Right forelimb (tissue), 1 donor: ENCODE data around the gene C4orf36.

Source experiments
- DNase-seq: peaks from one replicate; pipeline ENCODE4 v3.0.0-alpha.2; 2018

Gene C4orf36, protein sequence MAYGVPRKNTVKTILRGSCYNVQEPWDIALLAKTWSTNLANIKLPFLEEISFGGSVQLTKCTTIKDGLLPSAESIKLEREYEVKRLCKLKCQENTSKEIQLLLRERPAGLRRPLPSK

DNA sequence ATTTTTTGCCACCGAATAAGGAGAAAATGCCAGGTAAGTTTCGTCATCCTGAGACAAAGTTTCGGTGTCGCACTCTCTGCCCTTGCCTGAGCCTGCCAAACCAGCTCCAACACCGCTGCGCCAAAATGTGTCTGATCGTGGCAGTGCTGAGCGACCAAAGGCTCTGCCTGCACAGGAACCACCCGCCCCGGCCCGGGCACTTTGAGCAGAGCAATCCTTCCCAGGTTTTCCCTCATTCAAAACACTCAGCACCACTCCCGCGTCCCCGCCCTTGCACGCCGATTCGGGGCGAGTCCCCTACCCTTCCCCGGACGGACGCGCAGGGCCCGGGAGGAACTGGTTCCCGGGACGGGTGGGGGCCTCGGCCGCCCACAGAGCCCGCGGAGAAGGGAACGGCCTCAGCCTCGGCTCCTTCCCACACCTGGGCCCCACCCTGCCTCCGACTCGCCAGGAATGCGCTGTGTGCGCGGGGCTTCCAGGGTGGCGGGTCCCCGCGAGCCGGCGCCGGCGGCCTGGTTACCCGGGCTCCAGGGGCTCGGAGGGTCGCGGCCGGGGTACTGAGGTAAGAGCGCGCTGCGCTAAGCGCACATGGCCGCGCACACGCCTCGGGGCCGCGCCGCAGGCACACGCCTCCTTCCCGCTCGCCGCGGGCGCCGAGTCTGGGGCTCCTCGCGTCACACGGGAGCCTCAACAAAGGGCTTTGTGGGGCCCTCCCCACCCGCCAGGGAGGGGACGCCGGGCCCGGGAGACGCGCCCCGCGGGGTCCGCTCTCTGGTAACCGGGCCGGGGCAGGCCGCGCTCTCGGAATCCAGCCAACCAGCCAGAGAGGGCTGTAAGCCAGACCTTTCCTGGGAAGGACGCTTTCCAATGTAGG lies at the start of gene C4orf36:
Gene C4orf36, minus strand, starts transcription at position 661 of the 874 bp plus-strand sequence. CDS start 902 bp downstream, outside the sequence.
- peak; percentile 84 for DNase-seq

DNA sequence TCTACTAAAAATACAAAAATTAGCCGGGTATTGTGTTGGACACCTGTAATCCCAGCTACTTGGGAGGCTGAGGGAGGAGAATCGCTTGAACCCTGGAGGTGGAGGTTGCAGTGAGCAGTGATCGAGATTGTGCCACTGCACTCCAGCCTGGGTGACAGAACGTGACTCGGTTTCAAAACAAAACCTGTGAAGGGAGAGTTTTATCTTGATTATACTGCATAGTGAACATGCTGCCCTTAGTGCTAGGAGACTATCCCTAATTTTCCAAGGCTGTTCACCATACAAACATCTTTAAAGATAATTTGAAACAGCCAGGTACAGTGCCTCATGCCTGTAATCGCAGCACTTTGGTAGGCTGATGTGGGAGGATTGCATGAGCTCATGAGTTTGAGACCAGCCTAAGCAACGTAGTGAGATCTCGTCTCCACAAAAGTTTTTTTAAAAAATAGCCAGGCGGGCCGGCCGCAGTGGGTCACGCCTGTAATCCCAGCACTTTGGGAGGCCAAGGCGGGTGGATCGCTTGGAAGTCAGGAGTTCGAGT lies 48.8 kb upstream of the C4orf36 start:
- DNase-seq = no peak

DNA sequence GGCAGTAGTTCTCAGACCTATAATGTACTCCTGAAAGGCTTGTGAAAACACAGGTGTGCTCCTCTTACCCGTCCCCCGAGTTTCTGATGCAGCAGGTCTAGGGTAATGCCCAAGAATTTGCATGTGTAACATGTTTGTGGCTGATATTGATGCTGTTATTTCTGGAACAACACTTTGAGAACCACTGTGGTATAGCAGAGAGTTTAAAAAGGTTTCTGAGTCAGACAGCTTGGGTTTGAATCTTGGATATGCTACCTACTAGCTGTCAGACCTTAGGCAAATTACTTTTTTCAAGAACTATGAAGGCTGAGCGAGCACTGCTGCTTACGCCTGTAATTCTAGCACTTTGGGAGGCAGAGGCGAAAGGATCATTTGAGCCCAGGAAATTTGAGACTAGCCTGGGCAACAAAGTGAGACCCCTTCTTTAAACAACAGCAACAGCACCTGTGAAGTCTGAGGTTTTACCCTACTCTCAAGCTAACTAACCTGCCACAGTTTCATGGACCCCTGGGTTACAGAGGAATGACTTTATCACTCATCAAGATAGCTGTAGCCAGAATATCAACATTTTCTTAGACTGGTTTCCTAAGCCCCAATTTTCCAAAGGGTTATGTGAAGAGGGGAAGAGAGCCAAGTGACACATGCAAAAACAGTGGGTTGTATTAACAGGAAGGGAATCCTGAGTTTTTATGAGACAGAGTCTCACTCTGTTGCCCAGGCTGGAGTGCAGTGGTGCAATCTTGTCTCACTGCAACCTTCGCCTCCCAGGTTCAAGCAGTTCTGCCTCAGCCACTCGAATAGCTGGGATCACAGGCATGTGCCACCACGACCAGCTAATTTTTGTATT lies 47.7 kb upstream of the C4orf36 start:
- DNase-seq = no peak

DNA sequence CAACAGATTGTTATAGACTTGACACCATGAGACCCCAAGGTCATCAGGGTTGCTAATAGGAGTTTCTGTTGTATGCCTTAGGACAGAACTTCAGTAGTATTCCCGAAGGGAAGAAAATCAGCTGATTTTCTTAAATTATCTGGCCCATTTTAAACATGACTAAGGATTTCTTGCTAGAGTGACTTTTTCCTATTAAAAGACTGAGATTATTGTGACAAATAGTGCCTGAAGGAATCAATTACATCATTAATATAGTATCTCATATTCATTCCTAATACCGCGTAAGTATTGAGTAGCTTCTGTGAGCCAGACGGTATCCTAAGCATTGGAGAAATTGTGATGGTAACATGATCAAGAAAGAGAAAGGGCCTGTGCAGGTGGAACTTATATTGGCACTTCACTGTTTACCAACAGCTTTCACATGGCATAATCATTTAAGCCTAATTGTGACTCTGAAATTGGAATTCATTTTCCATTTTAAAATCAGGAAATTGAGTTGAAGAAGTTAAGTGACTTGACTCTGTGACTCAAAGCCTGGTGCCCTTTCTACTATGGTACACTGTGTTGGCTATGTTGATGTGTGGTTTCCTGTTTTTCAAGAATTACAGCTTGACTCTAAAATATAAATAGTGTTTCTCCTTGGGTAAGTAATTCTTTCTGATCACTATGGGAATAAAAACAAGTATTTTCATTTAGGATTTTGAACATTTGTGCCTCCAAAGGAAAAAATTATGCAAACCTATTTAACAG lies 46.7 kb upstream of the C4orf36 start:
- DNase-seq = no peak

DNA sequence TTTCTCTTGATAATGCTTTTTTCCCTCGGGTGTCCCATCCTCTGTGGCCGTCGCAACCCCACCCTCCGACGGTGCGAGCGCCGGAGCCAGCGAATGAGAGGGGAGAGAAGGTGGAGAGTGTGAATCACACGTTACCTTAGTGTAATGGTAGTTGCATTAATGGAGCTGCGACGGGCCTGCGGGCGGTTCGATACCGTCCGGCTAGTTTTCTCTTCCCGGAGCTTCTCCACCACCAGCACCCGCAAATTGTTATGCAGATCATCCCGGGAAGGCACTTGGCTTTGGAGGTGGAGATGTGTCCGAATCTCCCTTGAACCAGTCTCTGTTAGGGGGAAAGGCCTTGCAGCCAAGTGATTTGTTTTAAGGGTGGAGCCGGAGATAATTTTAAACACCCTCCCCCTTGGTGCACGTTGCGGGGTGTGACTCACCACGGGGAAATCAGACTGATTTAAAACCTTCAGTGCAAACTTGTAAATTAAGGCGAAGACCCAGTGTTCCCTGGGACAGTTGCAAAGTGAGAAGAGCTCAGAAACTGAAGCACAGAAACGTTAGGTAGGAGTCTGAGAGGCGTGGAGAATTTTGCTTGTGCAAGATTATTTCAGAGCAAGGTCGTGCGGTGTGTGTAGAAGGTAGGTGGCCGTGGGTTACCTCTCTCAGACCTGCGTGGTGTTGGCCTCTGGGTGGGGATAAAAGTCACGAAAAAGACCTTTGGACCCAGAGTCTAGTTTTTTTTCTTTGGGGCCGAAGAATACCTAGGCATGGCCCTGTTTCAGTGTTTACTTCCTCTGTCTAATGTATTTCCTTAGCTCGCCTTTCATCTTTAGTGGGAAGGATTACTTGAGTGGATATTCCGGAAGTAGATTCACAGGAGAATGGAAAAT lies 43.9 kb upstream of the C4orf36 start:
- DNase-seq = peak; percentile 54

DNA sequence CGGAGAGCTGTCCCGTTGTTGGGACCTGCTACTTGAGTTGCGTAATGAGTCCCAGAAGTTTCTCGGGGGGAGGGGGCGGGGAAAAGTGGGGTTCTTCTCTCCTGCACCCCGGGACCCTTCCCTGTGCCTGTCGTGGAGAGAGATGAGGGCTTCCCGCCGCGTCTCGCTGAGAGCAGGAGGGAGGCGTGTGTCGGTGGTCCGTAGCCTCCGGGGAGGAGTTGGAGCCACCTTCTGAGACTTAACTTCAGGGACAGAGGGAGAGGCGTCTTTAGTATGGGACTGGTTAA lies 43.3 kb upstream of the C4orf36 start:
- no peak for DNase-seq

DNA sequence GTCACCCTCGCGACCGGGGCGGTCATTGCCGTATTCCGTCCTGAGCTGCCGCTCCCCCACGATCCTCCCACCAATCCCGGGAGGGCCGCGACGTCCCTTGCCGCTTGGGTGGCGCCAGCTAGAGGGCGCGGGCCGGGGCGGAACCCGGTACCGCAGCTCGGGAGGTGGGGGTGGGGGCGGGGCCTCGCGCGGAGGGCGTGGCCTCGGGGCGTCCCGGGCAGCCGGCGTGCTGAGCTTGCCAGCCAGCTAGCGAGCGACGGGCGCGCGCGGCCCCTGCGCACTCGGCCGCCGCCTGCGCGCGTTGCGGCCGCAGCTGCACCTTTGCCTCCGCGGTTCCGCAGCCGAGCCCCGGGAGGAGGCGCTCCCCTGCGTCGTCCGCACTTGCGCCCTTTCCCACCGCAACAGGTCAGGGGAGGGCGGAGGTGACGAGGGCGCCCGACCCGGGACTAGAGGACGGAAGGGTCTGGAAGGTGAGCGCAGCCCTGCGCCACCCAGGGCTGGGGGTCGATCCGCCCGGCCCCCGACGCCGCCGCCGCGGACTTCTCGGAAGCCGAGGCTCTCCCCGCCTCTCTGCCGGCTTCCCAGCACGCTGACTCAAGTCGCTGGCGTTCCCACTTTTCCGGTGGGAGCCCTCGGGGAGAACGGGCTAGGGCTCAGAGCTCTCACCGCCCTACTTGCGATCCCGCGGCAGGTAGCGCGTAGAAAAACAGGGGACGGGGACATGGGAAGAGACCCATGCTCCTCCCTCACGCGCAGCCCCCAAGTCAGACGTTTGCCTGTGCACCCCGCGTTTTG lies 42.7 kb upstream of the C4orf36 start, which contains the start of gene AFF1:
Gene AFF1, plus strand, starts transcription at position 241 of the 795 bp plus-strand sequence. CDS start 13,523 bp downstream, outside the sequence.
- DNase-seq = peak; percentile 92

DNA sequence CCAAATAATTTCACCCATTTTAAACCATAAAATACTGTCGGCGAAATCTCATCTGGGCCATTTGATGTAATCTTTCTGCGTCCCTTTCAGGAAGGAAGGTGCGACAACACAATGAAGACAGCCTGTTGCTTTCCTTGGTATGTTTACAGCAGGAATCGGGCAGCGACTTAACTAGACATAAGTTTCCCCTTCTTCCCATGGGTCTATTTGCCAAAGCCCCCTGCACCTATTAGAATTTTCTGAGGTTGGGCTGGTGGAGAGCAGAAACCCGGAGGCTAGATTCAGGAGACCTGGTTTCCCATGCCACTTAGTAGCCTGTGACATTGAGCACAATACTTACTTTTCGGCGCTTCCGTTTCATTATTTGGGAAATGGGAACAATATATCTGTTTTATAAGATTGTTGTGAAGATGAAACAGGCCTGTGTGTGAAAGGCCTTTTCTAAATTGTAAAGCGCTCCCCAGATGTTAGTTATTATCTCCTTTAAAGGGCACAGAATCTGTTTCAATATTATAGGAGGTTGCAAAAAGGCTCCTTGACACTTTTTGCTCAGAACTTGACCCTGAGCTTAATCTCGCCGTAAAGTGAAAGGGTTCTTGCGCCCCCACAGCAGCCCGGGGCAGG lies 42.0 kb upstream of the C4orf36 start:
- no peak for DNase-seq

DNA sequence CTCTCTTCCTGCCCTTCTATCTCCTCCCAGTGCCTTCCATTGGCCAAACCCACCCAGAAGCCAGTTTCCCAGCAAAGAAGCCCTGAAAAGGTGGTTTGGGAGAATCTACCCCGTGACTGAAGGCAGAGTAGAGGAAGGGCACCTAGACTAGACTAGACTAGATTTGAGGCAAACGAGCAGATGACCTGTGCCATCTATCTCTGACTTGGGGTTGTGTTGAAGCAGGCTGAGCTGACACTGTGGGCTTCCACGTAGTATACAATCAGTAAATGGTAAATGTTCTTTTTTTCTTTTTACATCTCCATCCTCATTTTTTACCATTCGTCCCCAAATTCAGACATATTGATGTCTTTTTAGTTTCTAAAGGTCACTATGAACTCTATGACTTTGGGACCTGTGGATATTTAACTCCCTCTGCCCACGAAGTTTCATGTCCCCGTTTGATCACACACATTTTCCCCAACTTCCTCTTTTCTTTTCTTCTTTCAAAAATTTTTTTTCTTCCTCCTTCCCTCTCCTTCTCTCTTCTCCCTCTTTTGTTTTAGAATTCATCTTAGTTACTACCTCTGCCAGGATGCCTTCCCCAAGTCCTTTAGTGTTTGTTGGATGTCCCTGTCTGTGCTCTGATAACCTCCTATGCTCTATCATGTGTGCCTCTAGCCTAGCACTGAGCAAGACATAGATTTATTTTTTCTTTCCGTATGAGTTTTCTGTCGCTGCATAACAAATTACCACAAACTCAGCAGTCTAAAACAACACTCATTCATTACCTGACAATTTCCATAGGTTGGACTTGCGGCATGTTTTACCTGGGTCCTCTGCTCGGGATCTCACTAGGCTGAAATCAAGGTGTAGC lies 36.4 kb upstream of the C4orf36 start:
- DNase-seq = no peak

DNA sequence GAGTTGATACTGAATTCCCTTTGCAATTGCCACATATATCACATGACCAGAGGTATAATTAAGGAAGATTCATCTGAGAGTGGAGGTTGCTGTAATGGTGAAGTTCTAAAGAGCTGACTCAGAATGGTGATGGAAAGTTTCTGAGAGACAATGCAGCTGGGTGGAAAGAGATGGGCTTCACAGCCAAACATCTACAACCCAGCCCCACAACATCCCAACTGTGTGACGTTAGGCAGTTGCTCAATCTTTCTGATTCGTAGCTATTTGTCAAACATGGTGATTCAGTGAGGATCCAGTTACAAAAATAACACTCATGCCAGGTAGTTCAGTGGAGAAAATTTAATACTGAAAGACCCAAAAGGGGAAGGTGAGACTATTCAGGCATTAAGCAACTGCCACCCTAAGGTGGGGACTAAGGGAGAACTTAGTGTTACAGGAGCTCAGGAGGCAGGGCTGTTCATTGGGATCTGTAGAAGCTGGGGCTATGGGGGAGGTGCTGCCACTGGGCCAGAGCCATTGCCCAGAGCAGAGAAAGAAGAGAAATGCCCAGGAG lies 35.7 kb upstream of the C4orf36 start:
- no peak for DNase-seq

DNA sequence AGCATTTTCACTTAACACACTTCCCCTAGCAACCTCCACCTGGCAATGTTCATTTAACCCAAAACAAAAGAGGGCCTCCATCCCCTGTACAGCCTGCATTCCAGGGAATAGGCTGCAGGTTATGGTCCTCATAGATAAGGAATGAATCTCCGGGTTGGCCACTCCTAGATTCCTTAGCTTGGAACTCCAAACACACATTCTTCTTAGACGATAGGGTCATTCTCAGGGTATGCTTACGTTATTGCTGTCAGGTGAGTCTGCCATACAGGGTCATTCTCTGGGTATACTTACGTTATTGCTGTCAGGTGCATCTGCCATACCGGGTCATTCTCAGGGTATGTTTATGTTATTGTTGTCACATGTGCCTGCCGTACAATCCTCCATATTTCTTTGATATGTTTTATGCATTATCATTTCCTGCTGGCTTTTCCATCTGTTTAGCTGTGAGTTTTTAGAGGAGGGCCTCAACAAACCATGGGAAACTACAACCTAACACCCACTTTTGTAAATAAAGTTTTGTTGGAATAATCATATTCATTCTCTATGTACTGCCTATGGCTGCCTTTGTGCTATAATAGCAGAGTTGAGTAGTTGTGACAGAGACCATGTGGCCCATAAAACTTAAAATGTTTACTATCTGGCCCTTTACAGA lies 34.3 kb upstream of the C4orf36 start:
- no peak for DNase-seq

DNA sequence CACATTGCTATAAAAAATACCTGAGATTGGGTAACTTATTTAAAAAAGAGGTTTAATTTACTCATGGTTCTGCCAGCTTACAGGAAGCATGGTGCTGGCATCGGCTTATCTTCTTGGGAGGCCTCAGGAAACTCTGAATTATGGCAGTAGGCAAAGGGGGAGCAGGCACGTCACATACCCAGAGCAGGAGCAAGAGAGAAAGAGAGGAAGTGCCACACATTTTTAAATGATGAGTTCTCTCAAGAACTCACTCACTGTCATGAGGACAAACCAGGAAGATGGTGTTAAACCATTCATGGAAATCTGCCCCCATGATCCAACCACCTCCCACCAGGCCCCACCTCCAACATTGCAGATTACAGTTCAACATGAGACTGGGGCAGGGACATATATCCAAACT lies 32.6 kb upstream of the C4orf36 start:
- DNase-seq = no peak

DNA sequence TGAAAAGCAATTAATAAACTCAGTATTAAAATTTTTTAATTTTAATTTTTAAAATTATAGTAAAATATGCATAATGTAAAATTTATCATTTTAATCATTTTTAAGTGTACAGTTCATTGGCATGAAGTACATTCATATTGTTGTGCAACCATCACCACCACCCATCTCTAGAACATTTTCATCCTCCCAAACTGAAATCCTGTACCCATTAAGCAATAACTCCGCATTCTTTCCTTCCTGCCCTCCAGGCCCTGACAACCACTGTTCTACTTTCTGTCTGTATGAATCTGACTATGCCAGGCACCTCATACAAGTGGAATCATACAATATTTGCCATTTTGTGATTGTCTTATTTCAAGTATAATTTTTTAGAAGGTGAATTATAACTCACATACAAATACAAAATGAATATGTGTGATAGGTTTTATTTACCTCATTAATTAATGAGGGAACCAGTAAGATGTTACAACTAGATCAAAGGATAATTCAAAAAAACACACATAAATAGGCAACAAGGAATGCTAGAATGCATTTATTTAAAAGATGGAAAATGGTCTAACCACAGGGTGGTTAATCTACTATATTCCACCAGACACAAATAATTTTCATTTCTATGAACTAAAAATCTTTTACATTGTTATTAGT lies 29.5 kb upstream of the C4orf36 start:
- DNase-seq = no peak

DNA sequence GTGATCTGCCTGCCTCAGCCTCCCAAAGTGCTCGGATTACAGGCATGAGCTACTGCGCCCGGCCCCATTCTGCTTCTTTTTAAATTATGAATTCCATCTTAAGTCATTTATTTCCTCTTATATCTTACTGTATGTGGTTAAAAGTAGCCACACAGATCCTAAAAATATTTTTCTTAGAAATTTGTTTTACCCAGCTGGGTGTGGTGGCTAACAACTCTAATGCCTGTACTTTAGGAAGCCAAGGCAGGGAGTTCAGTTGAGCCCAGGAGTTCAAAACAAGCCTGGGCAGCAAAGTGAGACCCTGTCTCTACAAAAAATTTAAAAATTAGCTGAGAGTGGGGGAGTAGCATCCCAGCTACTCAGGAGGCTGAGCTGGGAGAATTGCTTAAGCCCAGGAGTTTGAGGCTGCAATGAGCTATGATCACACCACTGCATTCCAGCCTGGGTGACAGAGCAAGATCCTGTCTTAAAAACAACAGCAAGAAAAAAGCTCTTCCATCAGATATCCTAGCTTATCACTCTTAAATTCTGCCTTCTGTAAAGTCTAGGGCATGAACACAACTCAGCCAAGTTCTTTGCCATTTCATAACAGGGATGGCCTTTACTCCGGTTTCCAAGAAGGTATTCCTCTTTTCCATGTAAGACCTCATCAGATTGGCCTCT lies 27.5 kb upstream of the C4orf36 start:
- no peak for DNase-seq

DNA sequence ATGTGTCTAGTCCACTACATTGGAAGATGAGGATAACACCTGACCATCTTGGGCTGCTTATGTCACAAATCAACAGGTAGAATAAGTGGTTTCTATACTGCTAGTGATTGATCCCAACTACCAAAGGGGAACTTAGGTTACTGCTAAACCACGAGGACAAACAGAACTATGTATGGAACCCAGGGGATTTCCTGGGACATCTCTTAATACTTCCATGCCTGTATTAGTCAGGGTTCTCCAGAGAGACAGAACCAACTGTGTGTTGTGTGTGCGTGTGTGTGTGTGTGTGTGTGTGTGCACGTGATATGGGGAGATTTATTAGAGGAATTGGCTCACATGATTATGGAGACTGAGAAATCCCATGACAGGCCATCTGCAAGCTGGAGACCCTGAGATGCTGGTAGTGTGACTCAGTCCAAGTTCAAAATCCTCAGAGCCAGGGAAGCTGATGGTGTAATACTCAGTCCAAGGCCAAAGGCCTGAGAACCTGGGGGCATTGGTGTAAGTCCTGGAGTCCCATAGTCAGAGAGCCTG lies 26.4 kb upstream of the C4orf36 start:
- DNase-seq = no peak

DNA sequence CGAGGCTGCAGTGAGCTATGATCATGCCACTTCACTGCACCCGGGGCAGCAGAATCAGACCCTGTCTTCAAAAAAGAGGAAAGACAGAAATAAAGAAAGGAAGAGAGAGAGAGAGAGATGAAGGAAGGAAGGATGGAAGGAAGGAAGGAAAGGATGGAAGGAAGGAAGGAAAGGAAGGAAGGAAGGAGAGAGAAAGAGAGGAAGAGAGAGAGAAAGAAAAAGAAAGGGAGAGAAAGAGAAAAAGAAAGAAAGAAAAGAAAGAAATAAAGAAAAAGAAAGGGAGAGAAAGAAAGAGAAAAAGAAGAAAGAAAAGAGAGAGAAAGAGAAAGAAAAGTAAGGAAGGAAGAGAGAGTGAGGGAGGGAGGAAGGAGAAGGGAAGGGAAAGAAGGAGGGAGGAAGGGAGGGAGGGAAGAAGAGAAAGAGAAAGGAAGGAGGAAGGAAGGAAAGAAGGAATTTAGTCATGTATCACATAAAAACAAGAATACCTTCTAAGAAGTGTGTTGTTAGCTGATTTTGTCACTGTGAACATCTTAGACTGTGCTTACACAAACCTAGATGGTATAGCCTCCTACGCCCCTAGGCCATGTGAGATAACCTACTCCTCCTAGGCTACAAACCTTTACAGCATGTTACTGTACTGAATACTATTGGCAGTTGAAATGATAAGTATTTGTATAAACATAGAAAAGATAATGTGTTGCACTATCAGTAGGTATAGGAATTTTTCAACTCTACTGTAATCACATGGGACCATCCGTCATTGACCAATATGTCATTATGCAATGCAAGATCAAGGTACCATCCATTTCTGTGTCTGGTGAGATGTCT lies 25.2 kb upstream of the C4orf36 start:
- no peak for DNase-seq
